ENCODE results near the gene OPN4.
"Not testable (repeated sequence)": the region's sequence is repeated elsewhere in the genome, so short reads cannot be mapped to it uniquely, and the experiment has no call there.

Gene OPN4

DNA sequence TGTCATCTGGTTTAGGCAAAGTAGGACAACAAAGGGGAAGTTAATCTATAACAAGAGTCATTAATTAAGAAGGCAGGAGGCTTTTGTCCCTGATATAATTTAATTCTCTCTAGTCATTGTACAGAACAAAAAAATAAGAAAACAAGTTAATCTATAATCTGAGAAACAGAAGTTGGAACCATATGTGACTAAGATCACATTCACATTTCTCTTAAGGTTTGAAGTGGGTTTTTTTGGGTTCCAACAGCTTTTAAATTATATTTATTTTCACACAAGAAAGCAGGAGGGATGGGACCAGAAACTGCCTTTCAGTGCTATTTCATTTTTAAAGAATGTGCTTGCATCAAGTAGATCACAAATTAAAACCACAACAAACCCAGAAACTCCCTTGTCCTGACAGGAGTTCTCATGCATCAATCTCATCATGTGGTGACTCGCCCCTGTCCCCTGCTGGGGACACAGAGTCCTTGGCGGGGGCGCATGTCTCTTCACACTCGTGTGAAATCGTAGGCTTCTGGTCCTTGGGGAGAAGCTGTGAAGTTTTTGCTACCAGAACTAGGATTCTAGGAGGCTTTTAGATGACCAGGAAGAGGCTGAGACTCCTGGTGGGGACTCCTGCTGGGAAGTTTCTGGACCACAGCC lies 10.1 kb upstream of the OPN4 start:
- Mint-ChIP-seq H3K9me3 (peaks cover 3% of the 10 kb centered on the region), H3K4me3 (no peak overlapping the region), H3K36me3 (no peaks in the 10 kb centered on the region), H3K27ac (no peak overlapping the region), H3K4me1 (peaks cover 13% of the 10 kb centered on the region), H3K27me3 (peaks cover 9% of the 10 kb centered on the region)
- ATAC-seq, result no peak

DNA sequence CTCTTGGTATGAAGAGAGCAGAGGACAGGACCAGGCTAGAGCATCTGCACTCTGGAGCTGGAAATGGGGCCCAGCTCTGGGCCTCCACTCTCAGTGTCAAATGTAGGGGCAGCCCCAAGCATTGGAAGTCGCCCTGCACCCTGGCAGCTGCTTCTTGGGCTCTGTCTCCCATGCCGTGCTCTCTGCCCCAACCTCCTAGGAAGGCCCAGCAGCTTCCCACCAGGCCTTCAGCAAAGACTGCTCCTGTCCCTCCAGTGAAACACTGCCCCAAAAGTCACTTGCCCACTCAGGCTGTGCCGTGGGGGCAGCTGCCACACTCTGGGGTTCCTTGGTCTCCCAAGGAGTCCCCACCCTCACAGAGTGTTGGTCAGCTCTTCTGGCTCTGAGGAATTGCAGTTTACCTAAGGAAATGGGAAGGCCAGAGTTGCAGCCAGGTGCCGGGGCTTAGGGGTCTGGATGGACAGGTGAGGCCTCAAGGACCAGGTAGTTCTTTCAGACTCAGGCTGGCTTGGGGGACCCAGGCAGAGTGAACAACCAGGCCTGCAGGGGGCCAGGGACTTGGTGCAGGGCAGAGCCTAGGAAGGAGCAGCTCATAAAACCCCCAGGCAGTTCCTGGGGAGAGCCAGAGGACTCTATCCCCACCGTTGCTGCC lies 9.4 kb upstream of the OPN4 start:
- H3K27me3 Mint-ChIP-seq, result peaks cover 9% of the 10 kb centered on the region
- H3K36me3 Mint-ChIP-seq, result no peaks in the 10 kb centered on the region
- H3K4me1 Mint-ChIP-seq, result peaks cover 13% of the 10 kb centered on the region
- H3K27ac Mint-ChIP-seq, result no peak overlapping the region
- H3K9me3 Mint-ChIP-seq, result peaks cover 3% of the 10 kb centered on the region
- ATAC-seq, result peak; percentile 9
- no peak overlapping the region for H3K4me3 Mint-ChIP-seq

GRCh38 chr10:86645621-86646165 lies 8.7 kb upstream of the OPN4 start:
- H3K9me3 Mint-ChIP-seq, H3K4me3 Mint-ChIP-seq, ATAC-seq, H3K36me3 Mint-ChIP-seq, H3K27me3 Mint-ChIP-seq, H3K27ac Mint-ChIP-seq: not testable (repeated sequence)
- H3K4me1 Mint-ChIP-seq, result peaks cover 13% of the 10 kb centered on the region

GRCh38 chr10:86646532-86646931 lies 7.8 kb upstream of the OPN4 start:
- H3K27ac Mint-ChIP-seq, result no peak overlapping the region
- H3K27me3 Mint-ChIP-seq, result peaks cover 6% of the 10 kb centered on the region
- no peak for ATAC-seq
- H3K4me3 Mint-ChIP-seq, result no peak overlapping the region
- H3K9me3 Mint-ChIP-seq, result peaks cover 3% of the 10 kb centered on the region
- no peaks in the 10 kb centered on the region for H3K36me3 Mint-ChIP-seq
- H3K4me1 Mint-ChIP-seq, result peaks cover 13% of the 10 kb centered on the region

DNA sequence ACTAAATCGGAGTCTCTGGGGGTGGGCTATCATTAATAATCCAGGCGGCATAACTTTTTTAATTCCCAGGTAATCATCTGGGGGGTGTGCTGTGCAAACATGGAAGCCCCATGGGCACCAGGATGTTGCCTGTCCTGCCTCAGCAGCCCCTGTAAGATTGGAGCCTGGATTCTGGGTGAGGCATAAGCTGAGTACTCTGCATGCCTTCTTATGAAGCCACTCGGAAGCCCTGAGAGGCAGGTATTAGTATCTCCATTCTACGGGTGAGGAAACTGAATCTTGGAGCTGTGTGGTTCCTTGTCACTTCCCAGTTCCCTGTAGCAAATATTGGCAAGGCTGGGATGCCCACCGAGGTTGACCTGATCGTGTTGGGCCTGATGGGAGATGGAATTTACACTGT lies 7.4 kb upstream of the OPN4 start:
- no peaks in the 10 kb centered on the region for H3K9me3 Mint-ChIP-seq
- peaks cover 2% of the 10 kb centered on the region for H3K27me3 Mint-ChIP-seq
- H3K36me3 Mint-ChIP-seq, result no peaks in the 10 kb centered on the region
- H3K4me3 Mint-ChIP-seq, result no peak overlapping the region
- H3K27ac Mint-ChIP-seq, result no peak overlapping the region
- H3K4me1 Mint-ChIP-seq, result peaks cover 13% of the 10 kb centered on the region
- ATAC-seq, result no peak

DNA sequence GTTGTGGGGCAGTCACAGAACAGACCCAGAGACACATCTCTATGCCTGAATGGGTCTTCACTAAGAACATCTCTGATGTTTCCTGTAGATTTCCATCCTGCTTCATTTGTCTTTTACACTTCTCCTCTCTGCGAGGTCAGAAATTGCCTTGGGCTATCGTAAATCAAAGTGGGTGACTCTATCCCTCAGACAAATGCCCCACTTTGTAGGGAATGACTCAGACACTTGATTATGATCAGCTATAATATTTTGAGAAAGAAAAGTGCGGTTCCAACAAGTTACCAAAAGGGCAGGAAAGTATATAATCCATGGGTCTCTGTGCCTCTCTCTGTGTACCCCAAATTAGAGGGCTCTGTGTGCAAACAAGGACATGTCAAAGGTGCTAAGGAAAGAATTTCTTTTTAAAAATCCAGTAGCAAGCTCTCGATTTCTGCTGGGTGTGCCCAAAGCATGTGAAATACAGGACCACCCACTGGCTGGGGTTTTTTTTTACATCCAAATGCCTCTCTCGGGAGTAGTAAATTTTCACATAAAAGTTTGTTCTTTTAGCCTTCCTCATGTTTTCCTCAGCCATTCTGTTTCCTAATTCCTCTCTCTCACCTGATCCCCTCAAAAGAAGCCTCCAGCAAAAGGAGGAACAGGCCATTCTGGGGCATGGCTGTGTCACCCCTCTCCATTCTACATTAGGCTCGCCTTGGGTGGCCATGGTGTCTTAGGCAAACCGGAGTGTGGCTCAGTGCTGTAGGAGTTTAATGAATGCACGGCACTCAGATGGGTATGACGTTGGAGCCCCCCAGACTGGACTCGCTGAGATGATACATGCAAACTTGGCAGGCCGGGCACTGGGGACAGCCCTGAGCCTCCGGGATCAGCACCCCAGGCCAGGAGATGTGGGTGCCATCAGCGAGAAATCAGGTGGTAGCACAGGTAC lies 6.3 kb upstream of the OPN4 start:
- no peak overlapping the region for H3K27ac Mint-ChIP-seq
- no peak for ATAC-seq
- no peak overlapping the region for H3K4me3 Mint-ChIP-seq
- no peaks in the 10 kb centered on the region for H3K9me3 Mint-ChIP-seq
- no peaks in the 10 kb centered on the region for H3K27me3 Mint-ChIP-seq
- H3K36me3 Mint-ChIP-seq, result no peaks in the 10 kb centered on the region
- H3K4me1 Mint-ChIP-seq, result peaks cover 13% of the 10 kb centered on the region

GRCh38 chr10:86648704-86649427 lies 5.5 kb upstream of the OPN4 start:
- no peak for ATAC-seq

DNA sequence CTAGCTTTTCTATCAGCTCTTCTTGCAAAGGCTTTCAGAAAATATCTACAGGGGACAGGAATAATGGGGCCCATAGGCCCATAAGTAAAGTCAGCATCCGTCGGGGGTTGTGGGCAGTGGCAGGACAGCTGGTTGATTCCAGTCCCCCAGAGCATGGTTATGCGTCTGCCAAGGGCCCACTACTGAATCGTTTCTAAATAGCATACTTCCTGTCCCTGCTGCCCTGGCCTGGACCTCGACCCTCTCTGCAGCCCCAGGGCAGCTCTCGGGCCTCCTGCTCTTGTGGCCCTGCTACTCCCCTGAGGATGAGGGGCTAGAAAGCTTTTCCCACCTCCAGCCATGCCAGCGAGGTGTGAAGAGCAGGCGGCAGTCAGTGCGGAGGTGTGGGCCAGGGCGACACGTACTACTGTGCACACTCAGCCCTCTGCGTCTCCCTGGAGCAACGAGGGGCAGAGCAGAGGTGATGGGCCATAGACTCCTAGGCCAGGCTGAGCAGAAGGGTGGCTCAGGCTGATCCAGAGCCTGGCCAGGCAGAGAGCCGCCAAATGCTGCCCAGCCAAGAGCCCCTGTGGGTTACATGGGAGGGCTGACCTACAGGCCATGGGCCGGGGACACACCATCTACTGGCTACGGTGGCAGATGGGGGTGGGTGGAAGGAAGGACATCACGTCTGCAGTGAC lies 4.7 kb upstream of the OPN4 start:
- no peaks in the 10 kb centered on the region for H3K9me3 Mint-ChIP-seq
- no peaks in the 10 kb centered on the region for H3K4me1 Mint-ChIP-seq
- H3K4me3 Mint-ChIP-seq, result no peak overlapping the region
- H3K27ac Mint-ChIP-seq, result no peak overlapping the region
- ATAC-seq, result no peak
- H3K27me3 Mint-ChIP-seq, result no peaks in the 10 kb centered on the region
- no peaks in the 10 kb centered on the region for H3K36me3 Mint-ChIP-seq

More at GRCh38 chr10:86648704-86649427, 5.5 kb upstream of the OPN4 start:
- Mint-ChIP-seq H3K27ac (no peak overlapping the region), H3K4me1 (peaks cover 4% of the 10 kb centered on the region), H3K27me3 (no peaks in the 10 kb centered on the region), H3K4me3 (no peak overlapping the region), H3K36me3 (no peaks in the 10 kb centered on the region), H3K9me3 (no peaks in the 10 kb centered on the region)

DNA sequence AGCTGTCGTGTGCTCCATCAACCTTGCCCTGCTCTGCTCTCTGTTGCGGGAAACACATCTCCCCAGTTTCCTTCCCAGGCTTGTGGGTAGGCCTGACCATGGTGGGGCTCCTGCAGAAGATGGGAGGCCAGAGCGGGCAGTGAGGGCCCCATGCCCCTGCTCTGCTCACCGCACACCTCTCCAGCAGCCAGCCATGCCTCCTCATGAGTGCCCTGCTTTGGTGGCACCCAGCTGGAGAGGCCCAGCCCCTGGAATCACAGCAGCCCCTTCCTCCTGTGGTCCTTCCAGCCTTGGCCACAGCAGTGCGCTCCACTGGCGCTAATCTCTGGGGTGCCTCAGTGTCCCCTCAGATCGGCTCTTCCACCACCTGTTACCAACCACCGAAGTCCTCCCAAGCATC lies 4.2 kb upstream of the OPN4 start:
- Mint-ChIP-seq H3K9me3 (no peaks in the 10 kb centered on the region), H3K4me1 (no peaks in the 10 kb centered on the region), H3K27me3 (no peaks in the 10 kb centered on the region), H3K4me3 (no peak overlapping the region), H3K27ac (no peak overlapping the region), H3K36me3 (no peaks in the 10 kb centered on the region)
- ATAC-seq, result no peak

- Mint-ChIP-seq H3K9me3 (no peaks in the 10 kb centered on the region), H3K4me1 (no peaks in the 10 kb centered on the region), H3K27me3 (no peaks in the 10 kb centered on the region), H3K27ac (no peak overlapping the region), H3K4me3 (no peak overlapping the region), H3K36me3 (no peaks in the 10 kb centered on the region)
- ATAC-seq, result no peak
Observed at GRCh38 chr10:86651021-86651471, 3.3 kb upstream of the OPN4 start.

DNA sequence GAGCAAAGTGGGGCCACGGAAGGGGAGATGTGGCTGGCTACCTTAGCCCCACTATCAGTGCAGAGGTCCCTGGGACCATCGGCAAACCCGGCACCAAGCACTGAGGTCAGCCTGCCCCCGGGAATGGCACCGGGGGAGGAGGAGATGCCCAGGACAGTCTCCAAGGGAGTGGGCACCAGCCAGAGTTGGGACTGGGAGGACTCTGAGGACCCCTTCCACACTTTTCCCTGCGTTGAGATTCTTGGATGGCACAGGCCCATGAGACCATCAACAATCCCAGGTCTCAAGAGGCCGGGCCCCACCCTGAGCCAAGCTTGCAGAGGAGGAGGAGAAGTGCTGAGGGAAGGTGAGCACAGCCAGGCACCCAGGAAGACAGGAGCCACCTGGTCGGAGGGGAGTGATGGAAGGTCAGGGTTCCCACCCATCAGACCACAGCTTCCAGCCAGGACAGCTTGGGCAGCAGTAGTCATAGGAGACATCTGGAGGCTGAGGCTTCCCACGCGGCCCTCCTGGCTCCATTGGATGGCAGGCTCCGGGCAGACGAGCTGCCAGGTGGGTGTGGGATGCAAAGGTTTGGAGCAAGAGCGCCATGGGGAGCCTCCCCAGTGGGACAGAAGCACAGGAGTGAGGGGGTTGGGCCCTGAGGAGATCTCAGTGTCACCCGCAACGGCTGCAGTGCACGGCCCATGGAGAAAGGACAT lies 2.6 kb upstream of the OPN4 start:
- no peaks in the 10 kb centered on the region for H3K4me1 Mint-ChIP-seq
- no peak overlapping the region for H3K27ac Mint-ChIP-seq
- no peaks in the 10 kb centered on the region for H3K36me3 Mint-ChIP-seq
- H3K9me3 Mint-ChIP-seq, result no peaks in the 10 kb centered on the region
- no peaks in the 10 kb centered on the region for H3K27me3 Mint-ChIP-seq
- no peak for ATAC-seq
- H3K4me3 Mint-ChIP-seq, result no peak overlapping the region

- ATAC-seq, result no peak
- Mint-ChIP-seq H3K27ac (no peak overlapping the region), H3K36me3 (no peaks in the 10 kb centered on the region), H3K27me3 (no peaks in the 10 kb centered on the region), H3K4me3 (no peak overlapping the region), H3K9me3 (no peaks in the 10 kb centered on the region), H3K4me1 (no peaks in the 10 kb centered on the region)
Observed at GRCh38 chr10:86652361-86653202, 1.8 kb upstream of the OPN4 start.

DNA sequence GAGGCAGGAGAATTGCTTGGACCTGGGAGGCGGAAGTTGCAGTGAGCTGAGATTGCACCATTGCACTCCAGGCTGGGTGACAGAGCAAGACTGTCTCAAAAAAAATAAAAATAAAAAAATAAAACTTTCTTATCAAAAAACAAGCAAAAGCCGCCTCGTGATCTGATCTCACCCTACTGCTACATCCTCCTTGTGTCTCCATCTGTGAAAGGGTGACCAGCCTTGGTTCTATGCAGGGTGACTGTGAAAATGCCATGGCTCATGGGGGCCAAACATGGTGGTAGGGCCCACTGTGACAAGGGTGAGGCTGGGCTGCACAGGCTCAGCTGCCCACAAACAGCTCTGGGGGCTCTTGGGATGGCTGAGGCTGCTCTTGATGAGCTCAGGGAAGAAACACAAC lies 968 bp upstream of the OPN4 start:
- H3K4me1 Mint-ChIP-seq, result no peaks in the 10 kb centered on the region
- H3K27ac Mint-ChIP-seq, result no peak overlapping the region
- no peaks in the 10 kb centered on the region for H3K9me3 Mint-ChIP-seq
- no peaks in the 10 kb centered on the region for H3K27me3 Mint-ChIP-seq
- H3K4me3 Mint-ChIP-seq, result no peak overlapping the region
- H3K36me3 Mint-ChIP-seq, result no peaks in the 10 kb centered on the region
- ATAC-seq, result no peak
